Osteoblast (primary cell): Measurements from ENCODE around the gene PHETA1. TPM values are rescaled to one million over a fixed set of nuclear protein-coding genes. Genes with fewer than 3 reads are reported as not detected.
A peak's percentile ranks its signal among the peaks of the same experiment; 100 is the strongest.

ENCODE experiments used
- DNase-seq: peaks from one replicate; pipeline ENCODE4 v3.0.0; 2011; ENCODE audit warnings: low spot score, mixed read lengths; ENCODE audit not compliant: insufficient read length; ENCODE audit errors: missing footprints
- H2AFZ ChIP-seq: 2 replicates; pipeline ENCODE4 v1.6.0; 2011; ENCODE audit warnings: mild to moderate bottlenecking, low read length
- H3K27ac ChIP-seq: 2 replicates; pipeline ENCODE4 v1.5.1; 2011; ENCODE audit warnings: mild to moderate bottlenecking, low read depth, low read length, moderate library complexity
- H3K27me3 ChIP-seq: 2 replicates; pipeline ENCODE4 v1.6.0; 2012; ENCODE audit warnings: mild to moderate bottlenecking, control low read depth, inconsistent platforms, low read length, moderate library complexity; ENCODE audit not compliant: insufficient read depth
- H3K36me3 ChIP-seq: 2 replicates; pipeline ENCODE4 v1.5.1; 2011; ENCODE audit warnings: mild to moderate bottlenecking, low read length, control low read depth, moderate library complexity; ENCODE audit not compliant: insufficient read depth
- H3K4me1 ChIP-seq: 2 replicates; pipeline ENCODE4 v1.5.1; 2011; ENCODE audit warnings: mild to moderate bottlenecking, low read length, control low read depth, moderate library complexity; ENCODE audit not compliant: insufficient read depth
- H3K4me2 ChIP-seq: 2 replicates; pipeline ENCODE4 v1.6.0; 2011; ENCODE audit warnings: mild to moderate bottlenecking, low read length; ENCODE audit not compliant: insufficient read depth
- H3K4me3 ChIP-seq: fragments of 200-600 bp; sonication (generic); 3 replicates; pipeline ENCODE4 v1.5.1; 2012; ENCODE audit warnings: mild to moderate bottlenecking, low read length, inconsistent platforms; ENCODE audit not compliant: insufficient read depth
- H3K79me2 ChIP-seq: 2 replicates; pipeline ENCODE4 v1.6.0; 2012; ENCODE audit warnings: mild to moderate bottlenecking, low read length, control low read depth, inconsistent platforms; ENCODE audit not compliant: insufficient read depth
- H3K9me3 ChIP-seq: 2 replicates; pipeline ENCODE4 v1.5.1; 2011; ENCODE audit warnings: low read depth, low read length, control low read depth
- H4K20me1 ChIP-seq: 2 replicates; pipeline ENCODE4 v1.6.0; 2012; ENCODE audit warnings: mild to moderate bottlenecking, low read length, control low read depth; ENCODE audit not compliant: insufficient read depth
- total RNA-seq: library from RNA; depleted of rRNA; stranded (reverse); fragments of >200 nt; gene quantifications from 2 replicates; pipeline ENCODE4 v1.2.3, GENCODE V29; 2012
- TF ChIP-seq, protein P1 (sequence below): IDR thresholded peaks from 2 replicates; pipeline ENCODE4 v1.5.1; 2011; ENCODE audit warnings: mild to moderate bottlenecking, low read depth, low read length, moderate library complexity; ENCODE audit errors: extremely low read depth

Gene PHETA1, protein sequence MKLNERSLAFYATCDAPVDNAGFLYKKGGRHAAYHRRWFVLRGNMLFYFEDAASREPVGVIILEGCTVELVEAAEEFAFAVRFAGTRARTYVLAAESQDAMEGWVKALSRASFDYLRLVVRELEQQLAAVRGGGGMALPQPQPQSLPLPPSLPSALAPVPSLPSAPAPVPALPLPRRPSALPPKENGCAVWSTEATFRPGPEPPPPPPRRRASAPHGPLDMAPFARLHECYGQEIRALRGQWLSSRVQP
- 8.3 and 9.1 TPM in 2 replicates for total RNA-seq

DNA sequence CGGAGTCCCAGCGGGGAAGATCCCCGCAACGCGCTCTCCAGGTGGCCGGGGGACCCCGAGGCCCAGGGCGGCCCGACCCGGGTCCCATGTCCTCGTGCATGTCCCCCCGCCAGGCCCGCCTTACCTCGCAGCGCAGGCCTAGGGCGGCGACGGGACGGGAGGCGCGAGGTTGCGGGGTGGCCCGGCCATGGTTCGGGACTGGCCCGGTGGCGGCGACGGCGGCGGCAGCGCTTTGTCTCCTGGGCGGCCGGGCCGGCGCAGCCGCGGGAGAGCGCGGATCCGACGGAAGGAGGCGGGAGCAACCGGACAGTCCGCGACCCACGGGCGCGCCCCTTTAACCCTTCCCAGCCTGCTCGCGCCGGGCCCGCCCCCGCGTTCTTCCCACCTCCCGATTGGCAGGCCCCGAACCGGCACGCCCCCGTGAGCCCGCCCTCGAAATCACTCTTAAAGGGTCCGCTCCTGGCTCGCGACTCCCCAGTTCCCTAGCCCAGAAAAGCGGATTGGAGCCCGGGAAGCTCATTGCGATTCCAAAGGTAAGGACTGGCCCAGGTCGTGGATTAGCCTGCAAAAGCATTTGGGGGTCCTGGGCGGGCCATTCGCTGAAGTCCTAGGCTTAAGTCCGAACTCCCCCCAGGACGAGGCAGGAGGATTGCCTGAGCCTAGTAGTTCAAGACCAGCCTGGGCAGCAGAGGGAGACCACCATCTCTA lies at the start of gene PHETA1:
PHETA1 (minus strand) TSS at position 308 of the 708 bp plus-strand sequence. CDS start 5,668 bp downstream, outside the sequence.
- TF ChIP-seq, protein P1, sequence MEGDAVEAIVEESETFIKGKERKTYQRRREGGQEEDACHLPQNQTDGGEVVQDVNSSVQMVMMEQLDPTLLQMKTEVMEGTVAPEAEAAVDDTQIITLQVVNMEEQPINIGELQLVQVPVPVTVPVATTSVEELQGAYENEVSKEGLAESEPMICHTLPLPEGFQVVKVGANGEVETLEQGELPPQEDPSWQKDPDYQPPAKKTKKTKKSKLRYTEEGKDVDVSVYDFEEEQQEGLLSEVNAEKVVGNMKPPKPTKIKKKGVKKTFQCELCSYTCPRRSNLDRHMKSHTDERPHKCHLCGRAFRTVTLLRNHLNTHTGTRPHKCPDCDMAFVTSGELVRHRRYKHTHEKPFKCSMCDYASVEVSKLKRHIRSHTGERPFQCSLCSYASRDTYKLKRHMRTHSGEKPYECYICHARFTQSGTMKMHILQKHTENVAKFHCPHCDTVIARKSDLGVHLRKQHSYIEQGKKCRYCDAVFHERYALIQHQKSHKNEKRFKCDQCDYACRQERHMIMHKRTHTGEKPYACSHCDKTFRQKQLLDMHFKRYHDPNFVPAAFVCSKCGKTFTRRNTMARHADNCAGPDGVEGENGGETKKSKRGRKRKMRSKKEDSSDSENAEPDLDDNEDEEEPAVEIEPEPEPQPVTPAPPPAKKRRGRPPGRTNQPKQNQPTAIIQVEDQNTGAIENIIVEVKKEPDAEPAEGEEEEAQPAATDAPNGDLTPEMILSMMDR, result no peak
- Histone ChIP-seq H3K79me2 (no peaks in the 10 kb centered on the region), H3K36me3 (no peaks in the 10 kb centered on the region), H3K9me3 (no peaks in the 10 kb centered on the region), H3K4me2 (peak within 1 kb of the TSS; percentile 98), H3K4me3 (peak within 1 kb of the TSS; percentile 91), H3K27ac (peak within 1 kb of the TSS; percentile 28), H3K27me3 (no peaks in the 10 kb centered on the region), H4K20me1 (peaks cover 7% of the 10 kb centered on the region), H3K4me1 (peaks cover 14% of the 10 kb centered on the region), H2AFZ (peak within 1 kb of the TSS; percentile 98)
- peak; percentile 99 for DNase-seq

DNA sequence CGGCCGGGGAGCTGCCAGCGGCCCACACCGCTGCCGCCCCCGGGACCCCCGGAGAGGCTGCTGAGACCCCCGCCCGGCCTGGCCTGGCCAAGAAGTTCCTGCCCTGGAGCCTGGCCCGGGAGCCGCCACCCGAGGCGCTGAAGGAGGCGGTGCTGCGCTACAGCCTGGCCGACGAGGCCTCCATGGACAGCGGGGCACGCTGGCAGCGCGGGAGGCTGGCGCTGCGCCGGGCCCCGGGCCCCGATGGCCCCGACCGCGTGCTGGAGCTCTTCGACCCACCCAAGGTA lies 49.6 kb upstream of the PHETA1 start:
- Histone ChIP-seq H3K4me2 (no peak overlapping the region), H3K4me1 (peaks cover 10% of the 10 kb centered on the region), H3K27me3 (no peaks in the 10 kb centered on the region), H3K79me2 (peaks cover 94% of the 10 kb centered on the region), H3K4me3 (no peak overlapping the region), H3K9me3 (no peaks in the 10 kb centered on the region), H4K20me1 (peaks cover 52% of the 10 kb centered on the region), H3K27ac (no peak overlapping the region), H2AFZ (no peak overlapping the region), H3K36me3 (peaks cover 51% of the 10 kb centered on the region)
- DNase-seq, result peak; percentile 11
- TF ChIP-seq, protein P1, result no peak

DNA sequence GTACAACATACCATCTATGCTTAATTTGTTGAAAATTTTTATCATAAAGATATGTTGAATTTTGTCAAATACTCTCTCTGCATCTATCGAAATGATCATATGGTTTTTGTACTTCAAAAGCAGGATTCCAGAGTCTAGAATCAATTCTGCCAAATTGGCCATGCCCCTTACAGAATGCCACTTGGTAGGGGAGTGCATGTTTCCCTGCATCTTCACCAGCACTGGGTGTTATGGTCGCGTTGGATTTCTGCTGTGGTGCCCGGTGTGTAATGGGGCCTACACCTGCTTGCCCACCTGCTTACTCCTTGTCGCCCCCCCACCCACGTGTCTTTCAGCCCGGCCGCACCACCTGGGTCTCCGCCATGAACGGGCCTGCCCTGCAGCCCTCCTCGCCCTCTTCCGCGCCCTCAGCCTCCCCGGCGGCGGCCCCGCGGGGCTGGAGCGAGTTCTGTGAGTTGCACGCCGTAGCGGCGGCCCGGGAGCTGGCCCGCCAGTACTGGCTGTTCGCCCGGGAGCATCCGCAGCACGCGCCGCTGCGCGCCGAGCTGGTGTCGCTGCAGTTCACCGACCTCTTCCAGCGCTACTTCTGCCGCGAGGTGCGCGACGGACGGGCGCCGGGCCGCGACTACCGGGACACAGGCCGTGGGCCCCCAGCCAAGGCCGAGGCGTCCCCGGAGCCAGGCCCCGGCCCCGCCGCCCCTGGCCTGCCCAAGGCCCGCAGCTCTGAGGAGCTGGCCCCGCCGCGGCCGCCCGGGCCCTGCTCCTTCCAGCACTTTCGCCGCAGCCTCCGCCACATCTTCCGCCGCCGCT lies 49.1 kb upstream of the PHETA1 start:
- H3K4me3 ChIP-seq, result no peak overlapping the region
- TF ChIP-seq, protein P1, result no peak
- no peaks in the 10 kb centered on the region for H3K27me3 ChIP-seq
- no peak overlapping the region for H3K27ac ChIP-seq
- no peak overlapping the region for H3K4me2 ChIP-seq
- peak; percentile 36 for DNase-seq
- no peaks in the 10 kb centered on the region for H3K9me3 ChIP-seq
- no peak overlapping the region for H2AFZ ChIP-seq
- peaks cover 50% of the 10 kb centered on the region for H3K36me3 ChIP-seq
- H4K20me1 ChIP-seq, result peaks cover 56% of the 10 kb centered on the region
- H3K79me2 ChIP-seq, result peaks cover 94% of the 10 kb centered on the region
- peaks cover 16% of the 10 kb centered on the region for H3K4me1 ChIP-seq

DNA sequence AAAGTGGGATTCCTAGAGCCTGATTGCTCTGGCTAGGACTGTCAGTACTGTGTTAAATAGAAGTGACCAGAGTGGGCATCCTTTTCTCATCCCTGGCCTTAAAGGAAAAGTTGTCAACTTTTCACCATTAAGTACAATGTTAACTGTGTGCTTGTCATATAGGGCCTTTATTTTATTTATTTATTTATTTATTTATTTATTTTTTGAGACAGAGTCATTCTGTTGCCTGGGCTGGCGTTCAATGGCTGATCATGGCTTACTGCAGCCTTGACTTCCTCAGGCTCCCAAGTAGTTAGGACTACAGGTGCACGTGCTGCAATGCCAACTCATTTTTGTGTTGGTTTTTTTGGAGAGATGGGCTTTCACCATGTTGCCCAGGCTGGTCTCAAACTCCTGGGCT lies 48.4 kb upstream of the PHETA1 start:
- Histone ChIP-seq H3K36me3 (peaks cover 47% of the 10 kb centered on the region), H3K4me1 (peaks cover 23% of the 10 kb centered on the region), H3K79me2 (peaks cover 95% of the 10 kb centered on the region), H4K20me1 (peaks cover 54% of the 10 kb centered on the region), H3K27ac (no peak overlapping the region), H2AFZ (no peak overlapping the region), H3K4me3 (no peak overlapping the region), H3K4me2 (no peak overlapping the region), H3K9me3 (no peaks in the 10 kb centered on the region), H3K27me3 (no peaks in the 10 kb centered on the region)
- peak; percentile 19 for DNase-seq
- TF ChIP-seq, protein P1, result no peak
